ENCODE measurements around the gene LAMA2.

DNA sequence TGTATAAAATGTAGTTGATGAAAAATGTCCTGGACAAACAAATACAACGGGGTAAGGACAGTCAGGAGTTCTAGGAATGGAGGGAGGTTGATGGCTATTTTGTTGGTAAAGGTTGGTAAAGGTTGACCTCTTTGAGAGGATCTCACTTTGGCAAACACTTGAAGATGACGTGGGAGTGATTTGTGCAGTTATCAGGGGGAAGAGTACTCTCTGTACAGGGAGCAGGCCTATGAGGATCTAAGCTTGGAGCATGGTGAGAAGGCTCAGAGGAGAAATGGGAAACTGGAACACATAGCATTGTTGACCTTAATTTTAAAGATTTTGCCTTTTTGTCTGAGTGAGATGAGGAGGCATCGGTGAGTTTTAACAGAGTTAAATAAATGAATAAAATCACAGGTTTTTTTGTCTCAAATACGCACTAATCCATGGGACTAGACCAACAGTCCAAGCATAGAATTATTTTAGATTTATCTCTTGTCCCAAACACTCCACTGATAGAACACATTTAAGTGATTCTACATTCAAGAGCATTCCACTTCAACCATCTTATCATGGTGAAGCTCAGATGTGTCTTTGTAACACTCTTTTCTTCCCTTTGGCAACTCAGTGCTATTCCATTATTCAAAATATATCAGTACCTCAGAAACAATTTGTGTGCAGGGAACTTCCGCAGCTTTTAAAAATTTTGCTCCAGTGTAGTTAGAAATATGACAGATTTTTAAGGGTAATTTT is 5.7 kb downstream of the LAMA2 start:
- TF ChIP-seq, protein P1, sequence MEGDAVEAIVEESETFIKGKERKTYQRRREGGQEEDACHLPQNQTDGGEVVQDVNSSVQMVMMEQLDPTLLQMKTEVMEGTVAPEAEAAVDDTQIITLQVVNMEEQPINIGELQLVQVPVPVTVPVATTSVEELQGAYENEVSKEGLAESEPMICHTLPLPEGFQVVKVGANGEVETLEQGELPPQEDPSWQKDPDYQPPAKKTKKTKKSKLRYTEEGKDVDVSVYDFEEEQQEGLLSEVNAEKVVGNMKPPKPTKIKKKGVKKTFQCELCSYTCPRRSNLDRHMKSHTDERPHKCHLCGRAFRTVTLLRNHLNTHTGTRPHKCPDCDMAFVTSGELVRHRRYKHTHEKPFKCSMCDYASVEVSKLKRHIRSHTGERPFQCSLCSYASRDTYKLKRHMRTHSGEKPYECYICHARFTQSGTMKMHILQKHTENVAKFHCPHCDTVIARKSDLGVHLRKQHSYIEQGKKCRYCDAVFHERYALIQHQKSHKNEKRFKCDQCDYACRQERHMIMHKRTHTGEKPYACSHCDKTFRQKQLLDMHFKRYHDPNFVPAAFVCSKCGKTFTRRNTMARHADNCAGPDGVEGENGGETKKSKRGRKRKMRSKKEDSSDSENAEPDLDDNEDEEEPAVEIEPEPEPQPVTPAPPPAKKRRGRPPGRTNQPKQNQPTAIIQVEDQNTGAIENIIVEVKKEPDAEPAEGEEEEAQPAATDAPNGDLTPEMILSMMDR (IDR thresholded peaks at IDR 0.05): no peak
- no peak for TF ChIP-seq EP300 (IDR thresholded peaks at IDR 0.05)
- TF ChIP-seq POLR2A (IDR thresholded peaks at IDR 0.05): no peak

Data from suprapubic skin (tissue), 3 donors.